ENCODE data around the gene AKTIP.
"Not testable (repeated sequence)": the region's sequence is repeated elsewhere in the genome, so short reads cannot be mapped to it uniquely, and the experiment has no call there.

- TF ChIP-seq CTCF, EZH2 (IDR thresholded peaks at IDR 0.05): not testable (repeated sequence)
Measured at GRCh38 chr16:53539346-53539745, 36.3 kb upstream of the AKTIP start.

Measured in neural progenitor cell (in vitro differentiated cells).